ENCODE measurements around the gene SOX15.

The SOX15 gene

DNA sequence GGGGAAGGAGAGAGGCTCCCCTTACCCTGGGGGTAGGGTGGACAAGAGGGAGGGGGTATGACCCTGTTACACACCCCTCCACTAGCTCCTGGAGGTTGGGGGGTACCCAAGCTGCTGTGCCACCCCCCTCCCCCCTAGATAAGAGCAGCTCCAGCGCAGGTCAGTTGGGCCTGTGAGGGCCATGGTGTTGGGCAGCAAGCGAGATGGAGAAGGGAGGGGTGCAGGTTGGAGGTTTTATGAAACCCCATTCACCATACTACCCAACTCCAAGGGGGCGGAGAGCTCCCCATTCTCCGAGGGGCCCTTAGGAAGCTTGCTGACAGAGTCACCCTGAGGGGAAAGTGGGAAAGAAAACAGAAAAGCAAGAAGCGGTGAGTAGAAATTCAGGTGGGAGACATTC is 1.7 kb upstream of the SOX15 start:
- TF ChIP-seq FOXP2 (optimal IDR thresholded peaks at IDR 0.05; ENCODE audit: borderline replicate concordance, extremely low read depth, extremely low read length, insufficient read depth) (no peak), TAF1 (IDR thresholded peaks at IDR 0.05; ENCODE audit: borderline replicate concordance, insufficient read depth, low read length) (no peak), SIN3A (IDR thresholded peaks at IDR 0.05; ENCODE audit: borderline replicate concordance, insufficient read depth, low read length) (no peak)
- TF ChIP-seq, protein P1, sequence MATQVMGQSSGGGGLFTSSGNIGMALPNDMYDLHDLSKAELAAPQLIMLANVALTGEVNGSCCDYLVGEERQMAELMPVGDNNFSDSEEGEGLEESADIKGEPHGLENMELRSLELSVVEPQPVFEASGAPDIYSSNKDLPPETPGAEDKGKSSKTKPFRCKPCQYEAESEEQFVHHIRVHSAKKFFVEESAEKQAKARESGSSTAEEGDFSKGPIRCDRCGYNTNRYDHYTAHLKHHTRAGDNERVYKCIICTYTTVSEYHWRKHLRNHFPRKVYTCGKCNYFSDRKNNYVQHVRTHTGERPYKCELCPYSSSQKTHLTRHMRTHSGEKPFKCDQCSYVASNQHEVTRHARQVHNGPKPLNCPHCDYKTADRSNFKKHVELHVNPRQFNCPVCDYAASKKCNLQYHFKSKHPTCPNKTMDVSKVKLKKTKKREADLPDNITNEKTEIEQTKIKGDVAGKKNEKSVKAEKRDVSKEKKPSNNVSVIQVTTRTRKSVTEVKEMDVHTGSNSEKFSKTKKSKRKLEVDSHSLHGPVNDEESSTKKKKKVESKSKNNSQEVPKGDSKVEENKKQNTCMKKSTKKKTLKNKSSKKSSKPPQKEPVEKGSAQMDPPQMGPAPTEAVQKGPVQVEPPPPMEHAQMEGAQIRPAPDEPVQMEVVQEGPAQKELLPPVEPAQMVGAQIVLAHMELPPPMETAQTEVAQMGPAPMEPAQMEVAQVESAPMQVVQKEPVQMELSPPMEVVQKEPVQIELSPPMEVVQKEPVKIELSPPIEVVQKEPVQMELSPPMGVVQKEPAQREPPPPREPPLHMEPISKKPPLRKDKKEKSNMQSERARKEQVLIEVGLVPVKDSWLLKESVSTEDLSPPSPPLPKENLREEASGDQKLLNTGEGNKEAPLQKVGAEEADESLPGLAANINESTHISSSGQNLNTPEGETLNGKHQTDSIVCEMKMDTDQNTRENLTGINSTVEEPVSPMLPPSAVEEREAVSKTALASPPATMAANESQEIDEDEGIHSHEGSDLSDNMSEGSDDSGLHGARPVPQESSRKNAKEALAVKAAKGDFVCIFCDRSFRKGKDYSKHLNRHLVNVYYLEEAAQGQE (IDR thresholded peaks at IDR 0.05; ENCODE audit: insufficient read depth in 1 of 2, low read depth in 2 of 2, low read length in 2 of 2): no peak

DNA sequence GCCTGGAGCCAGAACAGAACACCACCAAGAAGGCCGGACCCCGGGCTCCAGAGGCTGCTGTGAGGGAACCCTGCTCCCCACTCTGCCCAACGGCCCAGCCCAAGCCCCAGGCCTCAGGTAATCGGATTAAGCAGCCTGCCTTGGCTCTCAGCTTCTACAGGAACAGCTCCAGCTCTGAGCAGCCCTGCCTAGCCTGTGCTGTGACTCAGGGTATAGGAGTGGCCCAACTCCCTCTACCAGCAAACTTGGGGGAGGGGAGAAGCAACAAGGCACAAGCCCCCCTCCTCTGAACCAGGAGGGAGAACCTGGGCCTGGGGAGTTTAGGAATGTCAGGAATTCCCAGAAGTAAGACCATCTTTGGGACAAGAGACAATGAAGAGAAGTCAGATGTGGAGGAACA is 849 bp upstream of the SOX15 start:
- no peak for TF ChIP-seq POLR2AphosphoS5 (IDR thresholded peaks at IDR 0.05; ENCODE audit: low read depth, low read length)
- TF ChIP-seq, protein P1 (IDR thresholded peaks at IDR 0.05; ENCODE audit: insufficient read depth in 1 of 2, low read depth in 2 of 2, low read length in 2 of 2): no peak
- TF ChIP-seq SIN3A (IDR thresholded peaks at IDR 0.05; ENCODE audit: borderline replicate concordance, insufficient read depth, low read length): no peak
- TF ChIP-seq TAF1 (IDR thresholded peaks at IDR 0.05; ENCODE audit: borderline replicate concordance, insufficient read depth, low read length): no peak
- TF ChIP-seq FOXP2 (optimal IDR thresholded peaks at IDR 0.05; ENCODE audit: borderline replicate concordance, extremely low read depth, extremely low read length, insufficient read depth): no peak

DNA sequence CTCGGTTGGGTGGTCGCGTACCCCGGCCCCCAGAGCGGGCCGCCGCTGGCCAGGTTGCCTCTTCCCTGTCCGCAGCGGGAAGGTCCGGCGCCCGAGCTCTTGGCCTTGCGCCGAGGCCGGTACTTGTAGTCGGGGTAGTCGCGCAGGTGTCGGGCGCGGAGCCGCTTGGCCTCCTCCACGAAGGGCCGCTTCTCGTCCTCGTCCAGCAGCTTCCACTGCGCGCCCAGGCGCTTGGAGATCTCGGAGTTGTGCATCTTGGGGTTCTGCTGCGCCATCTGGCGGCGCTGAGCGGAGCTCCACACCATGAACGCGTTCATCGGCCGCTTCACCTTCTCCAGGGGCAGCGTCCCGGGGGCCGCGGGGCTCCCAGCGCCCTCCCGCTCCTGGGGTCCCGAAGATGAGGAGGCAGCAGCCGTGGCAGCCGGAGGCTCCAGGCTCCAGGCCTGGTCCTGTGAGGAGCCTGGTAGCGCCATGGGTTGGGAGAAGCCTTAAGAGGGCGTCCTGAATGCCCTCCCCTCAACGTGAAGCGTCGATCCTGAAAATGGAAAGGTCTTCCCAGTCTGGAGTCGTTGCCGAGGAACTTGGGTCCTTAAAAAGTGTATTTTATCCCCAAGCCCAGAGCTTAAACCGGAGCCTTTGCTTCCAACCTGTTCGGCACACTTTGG is 558 bp downstream of the SOX15 start:
- TF ChIP-seq FOXP2 (optimal IDR thresholded peaks at IDR 0.05; ENCODE audit: borderline replicate concordance, extremely low read depth, extremely low read length, insufficient read depth) (no peak), TAF1 (IDR thresholded peaks at IDR 0.05; ENCODE audit: borderline replicate concordance, insufficient read depth, low read length) (no peak), POLR2AphosphoS5 (IDR thresholded peaks at IDR 0.05; ENCODE audit: low read depth, low read length) (no peak)

DNA sequence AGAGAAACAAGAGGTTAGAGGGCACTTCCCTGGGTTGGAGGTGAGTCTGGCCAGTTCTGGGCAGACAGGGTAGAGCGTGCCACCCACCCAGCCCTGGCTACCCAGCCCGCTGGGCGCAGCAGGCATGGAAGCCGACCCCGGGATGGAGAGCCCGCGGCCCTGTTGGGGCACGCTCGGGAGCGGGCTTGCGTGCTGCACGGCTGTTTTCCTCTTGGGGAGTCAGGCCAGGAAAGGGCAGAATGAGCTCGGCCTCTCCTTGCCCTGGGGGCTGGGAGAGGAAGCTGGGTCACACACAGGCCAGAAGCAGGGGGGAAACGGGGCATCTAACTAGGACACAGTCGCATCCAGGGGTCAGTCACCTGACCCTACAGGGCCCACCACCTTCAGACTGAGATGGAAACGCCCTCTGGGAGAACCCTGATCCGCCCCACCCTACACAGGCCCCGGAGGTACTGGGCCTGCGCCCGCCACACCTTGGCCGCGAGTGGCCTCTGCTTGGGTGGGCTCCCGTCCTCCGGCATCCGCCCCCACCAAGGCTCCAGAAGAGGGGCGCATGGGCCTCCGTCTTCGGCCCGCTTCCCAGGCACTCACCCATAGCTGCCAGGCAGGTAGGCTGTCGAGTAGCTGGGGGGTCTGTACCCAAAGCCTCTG is 1.2 kb downstream of the SOX15 start:
- TF ChIP-seq SIN3A (IDR thresholded peaks at IDR 0.05; ENCODE audit: borderline replicate concordance, insufficient read depth, low read length) (no peak), FOXP2 (optimal IDR thresholded peaks at IDR 0.05; ENCODE audit: borderline replicate concordance, extremely low read depth, extremely low read length, insufficient read depth) (no peak), TAF1 (IDR thresholded peaks at IDR 0.05; ENCODE audit: borderline replicate concordance, insufficient read depth, low read length) (no peak), POLR2AphosphoS5 (IDR thresholded peaks at IDR 0.05; ENCODE audit: low read depth, low read length) (no peak)
- TF ChIP-seq, protein P1 (IDR thresholded peaks at IDR 0.05; ENCODE audit: insufficient read depth in 1 of 2, low read depth in 2 of 2, low read length in 2 of 2): no peak

DNA sequence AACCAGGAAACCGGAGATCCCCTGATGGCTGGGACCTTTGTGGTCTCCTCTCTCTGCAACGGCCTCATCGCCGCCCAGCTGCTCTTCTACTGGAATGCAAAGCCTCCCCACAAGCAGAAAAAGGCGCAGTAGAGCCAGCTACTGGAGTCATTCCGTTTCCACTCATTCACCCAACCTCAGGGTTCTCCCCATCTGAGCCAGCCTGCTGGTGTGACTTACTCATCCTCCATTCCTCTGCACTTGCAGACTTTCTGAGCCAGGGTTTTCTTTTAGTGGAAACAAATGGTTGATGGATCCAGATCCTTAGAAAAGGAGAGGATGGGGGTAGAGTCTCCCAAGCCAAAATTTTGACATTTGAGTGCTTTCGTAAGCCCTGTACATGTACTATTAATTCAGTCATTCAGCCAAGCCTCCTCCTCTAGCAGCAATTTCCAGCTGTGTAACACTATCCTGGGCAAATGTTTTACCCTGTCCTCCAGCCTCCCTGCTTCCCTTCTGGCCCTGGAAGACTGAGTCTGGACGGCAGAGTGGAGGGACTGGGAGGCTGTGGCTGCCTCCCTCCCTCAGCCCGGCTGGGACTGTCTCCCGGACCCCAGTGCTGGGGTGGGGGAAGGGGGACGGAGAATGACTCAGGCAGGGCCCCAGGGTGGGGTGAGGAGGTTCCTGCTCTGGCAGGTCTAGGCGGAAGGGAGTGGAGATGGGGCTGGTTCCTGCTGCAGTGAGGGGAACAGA is 2.3 kb downstream of the SOX15 start:
- TF ChIP-seq TAF1 (IDR thresholded peaks at IDR 0.05; ENCODE audit: borderline replicate concordance, insufficient read depth, low read length) (no peak), FOXP2 (optimal IDR thresholded peaks at IDR 0.05; ENCODE audit: borderline replicate concordance, extremely low read depth, extremely low read length, insufficient read depth) (no peak), POLR2AphosphoS5 (IDR thresholded peaks at IDR 0.05; ENCODE audit: low read depth, low read length) (no peak), SIN3A (IDR thresholded peaks at IDR 0.05; ENCODE audit: borderline replicate concordance, insufficient read depth, low read length) (no peak)
- TF ChIP-seq, protein P1 (IDR thresholded peaks at IDR 0.05; ENCODE audit: insufficient read depth in 1 of 2, low read depth in 2 of 2, low read length in 2 of 2): no peak

Measured in PFSK-1 (cell line).